ENCODE measurements around the gene FTO.

The FTO gene

GRCh38 chr16:53904533-53904932 is 200.6 kb downstream of the FTO start:
- no peak for DNase-seq

GRCh38 chr16:53905028-53905427 is 201.1 kb downstream of the FTO start:
- DNase-seq, result no peak

GRCh38 chr16:53908731-53909130 is 204.8 kb downstream of the FTO start:
- no peak for DNase-seq

- no peak for DNase-seq
Observed at GRCh38 chr16:53910990-53911389, 207.0 kb downstream of the FTO start.

- no peak for DNase-seq
Observed at GRCh38 chr16:53911513-53911912, 207.6 kb downstream of the FTO start.

GRCh38 chr16:53912155-53912554 is 208.2 kb downstream of the FTO start:
- no peak for DNase-seq

GRCh38 chr16:53913099-53913870 is 209.3 kb downstream of the FTO start:
- peak; percentile 96 for DNase-seq

- DNase-seq, result no peak
Observed at GRCh38 chr16:53913920-53914319, 210.0 kb downstream of the FTO start.

- no peak for DNase-seq
Observed at GRCh38 chr16:53914736-53915135, 210.8 kb downstream of the FTO start.

GRCh38 chr16:53915452-53916160 is 211.7 kb downstream of the FTO start:
- no peak for DNase-seq

GRCh38 chr16:53920988-53921387 is 217.0 kb downstream of the FTO start:
- DNase-seq, result no peak

GRCh38 chr16:53922067-53922806 is 218.3 kb downstream of the FTO start:
- DNase-seq, result no peak

- DNase-seq, result peak; percentile 32
Observed at GRCh38 chr16:53922807-53923571, 219.0 kb downstream of the FTO start.

GRCh38 chr16:53924331-53925106 is 220.6 kb downstream of the FTO start:
- no peak for DNase-seq

- no peak for DNase-seq
Observed at GRCh38 chr16:53925107-53925410, 221.1 kb downstream of the FTO start.

- no peak for DNase-seq
Observed at GRCh38 chr16:53925526-53925925, 221.6 kb downstream of the FTO start.

- DNase-seq, result no peak
Observed at GRCh38 chr16:53926209-53926608, 222.3 kb downstream of the FTO start.

GRCh38 chr16:53932975-53933374 is 229.0 kb downstream of the FTO start:
- no peak for DNase-seq

- no peak for DNase-seq
Observed at GRCh38 chr16:53933407-53933806, 229.5 kb downstream of the FTO start.

- DNase-seq, result no peak
Observed at GRCh38 chr16:53936052-53936451, 232.1 kb downstream of the FTO start.

- no peak for DNase-seq
Observed at GRCh38 chr16:53936529-53936928, 232.6 kb downstream of the FTO start.

- no peak for DNase-seq
Observed at GRCh38 chr16:53937161-53937880, 233.4 kb downstream of the FTO start.
